ENCODE measurements around the gene ZDHHC11B.
"Not testable (repeated sequence)": the region's sequence is repeated elsewhere in the genome, so short reads cannot be mapped to it uniquely, and the experiment has no call there.

Gene ZDHHC11B

GRCh38 chr5:717143-717542 is 67.4 kb downstream of the ZDHHC11B start:
- Histone ChIP-seq H3K27ac (ENCODE audit: low read depth, low read length) (no peak overlapping the region), H3K4me3 (ENCODE audit: low read depth in 1 of 2, low read length in 2 of 2) (no peak overlapping the region), H3K27me3 (ENCODE audit: control insufficient read depth in 1 of 2, insufficient read depth in 2 of 2, low read length in 2 of 2) (no peaks in the 10 kb centered on the region), H3K9ac (ENCODE audit: low read depth in 1 of 2, low read length in 2 of 2) (no peak overlapping the region), H3K36me3 (ENCODE audit: control insufficient read depth in 1 of 2, insufficient read depth in 2 of 2, low read length in 2 of 2) (no peaks in the 10 kb centered on the region), H3K9me3 (ENCODE audit: control insufficient read depth in 1 of 2, low read length in 2 of 2) (peaks cover 0 to 5% of the 10 kb centered on the region in 2 donors), H3K4me1 (ENCODE audit: control insufficient read depth in 1 of 2, insufficient read depth in 2 of 2, low read length in 2 of 2) (no peaks in the 10 kb centered on the region)

- not testable (repeated sequence) for H3K27me3 ChIP-seq (ENCODE audit: control insufficient read depth in 1 of 2, insufficient read depth in 2 of 2, low read length in 2 of 2); H3K27ac ChIP-seq (ENCODE audit: low read depth, low read length); H3K9ac ChIP-seq (ENCODE audit: low read depth in 1 of 2, low read length in 2 of 2); H3K9me3 ChIP-seq (ENCODE audit: control insufficient read depth in 1 of 2, low read length in 2 of 2); H3K36me3 ChIP-seq (ENCODE audit: control insufficient read depth in 1 of 2, insufficient read depth in 2 of 2, low read length in 2 of 2); H3K4me3 ChIP-seq (ENCODE audit: low read depth in 1 of 2, low read length in 2 of 2); H3K4me1 ChIP-seq (ENCODE audit: control insufficient read depth in 1 of 2, insufficient read depth in 2 of 2, low read length in 2 of 2)
Observed at GRCh38 chr5:716740-717139, 67.8 kb downstream of the ZDHHC11B start.

- H3K27ac ChIP-seq (ENCODE audit: low read depth, low read length); H3K4me1 ChIP-seq (ENCODE audit: control insufficient read depth in 1 of 2, insufficient read depth in 2 of 2, low read length in 2 of 2); H3K4me3 ChIP-seq (ENCODE audit: low read depth in 1 of 2, low read length in 2 of 2); H3K27me3 ChIP-seq (ENCODE audit: control insufficient read depth in 1 of 2, insufficient read depth in 2 of 2, low read length in 2 of 2); H3K36me3 ChIP-seq (ENCODE audit: control insufficient read depth in 1 of 2, insufficient read depth in 2 of 2, low read length in 2 of 2); H3K9me3 ChIP-seq (ENCODE audit: control insufficient read depth in 1 of 2, low read length in 2 of 2); H3K9ac ChIP-seq (ENCODE audit: low read depth in 1 of 2, low read length in 2 of 2): not testable (repeated sequence)
Observed at GRCh38 chr5:715636-716035, 68.9 kb downstream of the ZDHHC11B start.

- H3K4me3 ChIP-seq (ENCODE audit: low read depth in 1 of 2, low read length in 2 of 2): not testable (repeated sequence)
Observed at GRCh38 chr5:714215-715118, 70.1 kb downstream of the ZDHHC11B start.

GRCh38 chr5:713686-714085 is 70.8 kb downstream of the ZDHHC11B start:
- not testable (repeated sequence) for H3K4me1 ChIP-seq (ENCODE audit: control insufficient read depth in 1 of 2, insufficient read depth in 2 of 2, low read length in 2 of 2); H3K27ac ChIP-seq (ENCODE audit: low read depth, low read length); H3K36me3 ChIP-seq (ENCODE audit: control insufficient read depth in 1 of 2, insufficient read depth in 2 of 2, low read length in 2 of 2); H3K27me3 ChIP-seq (ENCODE audit: control insufficient read depth in 1 of 2, insufficient read depth in 2 of 2, low read length in 2 of 2); H3K4me3 ChIP-seq (ENCODE audit: low read depth in 1 of 2, low read length in 2 of 2); H3K9ac ChIP-seq (ENCODE audit: low read depth in 1 of 2, low read length in 2 of 2); H3K9me3 ChIP-seq (ENCODE audit: control insufficient read depth in 1 of 2, low read length in 2 of 2)

More at GRCh38 chr5:714215-715118, 70.1 kb downstream of the ZDHHC11B start:
- H3K36me3 ChIP-seq (ENCODE audit: control insufficient read depth in 1 of 2, insufficient read depth in 2 of 2, low read length in 2 of 2); H3K9ac ChIP-seq (ENCODE audit: low read depth in 1 of 2, low read length in 2 of 2); H3K9me3 ChIP-seq (ENCODE audit: control insufficient read depth in 1 of 2, low read length in 2 of 2); H3K27ac ChIP-seq (ENCODE audit: low read depth, low read length); H3K4me1 ChIP-seq (ENCODE audit: control insufficient read depth in 1 of 2, insufficient read depth in 2 of 2, low read length in 2 of 2); H3K27me3 ChIP-seq (ENCODE audit: control insufficient read depth in 1 of 2, insufficient read depth in 2 of 2, low read length in 2 of 2): not testable (repeated sequence)

GRCh38 chr5:708848-709517 is 75.5 kb downstream of the ZDHHC11B start:
- H3K36me3 ChIP-seq (ENCODE audit: control insufficient read depth in 1 of 2, insufficient read depth in 2 of 2, low read length in 2 of 2); H3K9me3 ChIP-seq (ENCODE audit: control insufficient read depth in 1 of 2, low read length in 2 of 2); H3K9ac ChIP-seq (ENCODE audit: low read depth in 1 of 2, low read length in 2 of 2); H3K4me3 ChIP-seq (ENCODE audit: low read depth in 1 of 2, low read length in 2 of 2); H3K27me3 ChIP-seq (ENCODE audit: control insufficient read depth in 1 of 2, insufficient read depth in 2 of 2, low read length in 2 of 2); H3K27ac ChIP-seq (ENCODE audit: low read depth, low read length); H3K4me1 ChIP-seq (ENCODE audit: control insufficient read depth in 1 of 2, insufficient read depth in 2 of 2, low read length in 2 of 2): not testable (repeated sequence)

- not testable (repeated sequence) for H3K9ac ChIP-seq (ENCODE audit: low read depth in 1 of 2, low read length in 2 of 2); H3K27me3 ChIP-seq (ENCODE audit: control insufficient read depth in 1 of 2, insufficient read depth in 2 of 2, low read length in 2 of 2); H3K4me3 ChIP-seq (ENCODE audit: low read depth in 1 of 2, low read length in 2 of 2); H3K9me3 ChIP-seq (ENCODE audit: control insufficient read depth in 1 of 2, low read length in 2 of 2); H3K27ac ChIP-seq (ENCODE audit: low read depth, low read length); H3K36me3 ChIP-seq (ENCODE audit: control insufficient read depth in 1 of 2, insufficient read depth in 2 of 2, low read length in 2 of 2); H3K4me1 ChIP-seq (ENCODE audit: control insufficient read depth in 1 of 2, insufficient read depth in 2 of 2, low read length in 2 of 2)
Observed at GRCh38 chr5:708374-708773, 76.2 kb downstream of the ZDHHC11B start.

- not testable (repeated sequence) for H3K27ac ChIP-seq (ENCODE audit: low read depth, low read length)
Observed at GRCh38 chr5:706127-706526, 78.4 kb downstream of the ZDHHC11B start.

GRCh38 chr5:696753-697702 is 87.5 kb downstream of the ZDHHC11B start:
- H3K9ac ChIP-seq (ENCODE audit: low read depth in 1 of 2, low read length in 2 of 2); H3K4me1 ChIP-seq (ENCODE audit: control insufficient read depth in 1 of 2, insufficient read depth in 2 of 2, low read length in 2 of 2); H3K4me3 ChIP-seq (ENCODE audit: low read depth in 1 of 2, low read length in 2 of 2); H3K9me3 ChIP-seq (ENCODE audit: control insufficient read depth in 1 of 2, low read length in 2 of 2); H3K27me3 ChIP-seq (ENCODE audit: control insufficient read depth in 1 of 2, insufficient read depth in 2 of 2, low read length in 2 of 2); H3K36me3 ChIP-seq (ENCODE audit: control insufficient read depth in 1 of 2, insufficient read depth in 2 of 2, low read length in 2 of 2); H3K27ac ChIP-seq (ENCODE audit: low read depth, low read length): not testable (repeated sequence)

More at GRCh38 chr5:706127-706526, 78.4 kb downstream of the ZDHHC11B start:
- not testable (repeated sequence) for H3K27me3 ChIP-seq (ENCODE audit: control insufficient read depth in 1 of 2, insufficient read depth in 2 of 2, low read length in 2 of 2); H3K36me3 ChIP-seq (ENCODE audit: control insufficient read depth in 1 of 2, insufficient read depth in 2 of 2, low read length in 2 of 2); H3K4me3 ChIP-seq (ENCODE audit: low read depth in 1 of 2, low read length in 2 of 2); H3K4me1 ChIP-seq (ENCODE audit: control insufficient read depth in 1 of 2, insufficient read depth in 2 of 2, low read length in 2 of 2); H3K9me3 ChIP-seq (ENCODE audit: control insufficient read depth in 1 of 2, low read length in 2 of 2); H3K9ac ChIP-seq (ENCODE audit: low read depth in 1 of 2, low read length in 2 of 2)

GRCh38 chr5:696191-696590 is 88.3 kb downstream of the ZDHHC11B start:
- not testable (repeated sequence) for H3K9me3 ChIP-seq (ENCODE audit: control insufficient read depth in 1 of 2, low read length in 2 of 2); H3K4me3 ChIP-seq (ENCODE audit: low read depth in 1 of 2, low read length in 2 of 2); H3K36me3 ChIP-seq (ENCODE audit: control insufficient read depth in 1 of 2, insufficient read depth in 2 of 2, low read length in 2 of 2); H3K27ac ChIP-seq (ENCODE audit: low read depth, low read length); H3K9ac ChIP-seq (ENCODE audit: low read depth in 1 of 2, low read length in 2 of 2); H3K4me1 ChIP-seq (ENCODE audit: control insufficient read depth in 1 of 2, insufficient read depth in 2 of 2, low read length in 2 of 2); H3K27me3 ChIP-seq (ENCODE audit: control insufficient read depth in 1 of 2, insufficient read depth in 2 of 2, low read length in 2 of 2)

Data from duodenal mucosa (tissue), 2 donors.